ENCODE data around the gene ZFYVE28. TPM values are rescaled to one million over a fixed set of nuclear protein-coding genes. Genes with fewer than 3 reads are reported as not detected.
A peak's percentile ranks its signal among the peaks of the same experiment; 100 is the strongest.

The ZFYVE28 gene
- total and polyA plus RNA-seq, 5 donors from 2014 or later = 8.5 to 86.4 (median 17.6) TPM

- Mint-ChIP-seq H3K4me1 (peaks cover 17 to 64% (median 35%) of the 10 kb centered on the region in 4 donors), H3K9me3 (no peaks in the 10 kb centered on the region), H3K36me3 (no peaks in the 10 kb centered on the region), H3K27me3 (no peaks in the 10 kb centered on the region), H3K4me3 (no peak overlapping the region), H3K27ac (peak overlapping the region in 2 of 3 donors; percentile 80 to 84)
- H3K36me3 ChIP-seq (ENCODE audit: control insufficient read depth, insufficient read depth, low read length) = peaks cover 2% of the 10 kb centered on the region
- no peaks in the 10 kb centered on the region for H3K27me3 ChIP-seq (ENCODE audit: control insufficient read depth, insufficient read depth, low read length)
- H3K4me1 ChIP-seq (ENCODE audit: control insufficient read depth, insufficient read depth, low read length, poor library complexity, severe bottlenecking) = peaks cover 51% of the 10 kb centered on the region
- no peak overlapping the region for H3K27ac ChIP-seq (ENCODE audit: insufficient read depth, low read length, poor library complexity, severe bottlenecking)
- H3K4me3 ChIP-seq (ENCODE audit: low read depth, low read length) = no peak overlapping the region
- DNase-seq (no peak), ATAC-seq (ENCODE audit: low read depth in 2 of 2) (no peak)
- H3K9me3 ChIP-seq (ENCODE audit: control insufficient read depth in 2 of 2, low read length in 2 of 2) = no peaks in the 10 kb centered on the region
Observed at GRCh38 chr4:2407991-2408342, 10.5 kb downstream of the ZFYVE28 start.

- no peak overlapping the region for H3K27ac ChIP-seq (ENCODE audit: insufficient read depth, low read length, poor library complexity, severe bottlenecking)
- H3K4me3 ChIP-seq (ENCODE audit: low read depth, low read length) = no peak overlapping the region
- H3K4me1 Mint-ChIP-seq = peaks cover 13 to 64% (median 36%) of the 10 kb centered on the region in 4 donors
- H3K27ac Mint-ChIP-seq = peak overlapping the region in 2 of 3 donors; percentile 54 to 99
- DNase-seq = no peak
- H3K36me3 ChIP-seq (ENCODE audit: control insufficient read depth, insufficient read depth, low read length) = peaks cover 2% of the 10 kb centered on the region
- peaks cover 51% of the 10 kb centered on the region for H3K4me1 ChIP-seq (ENCODE audit: control insufficient read depth, insufficient read depth, low read length, poor library complexity, severe bottlenecking)
- H3K36me3 Mint-ChIP-seq = no peaks in the 10 kb centered on the region
- no peaks in the 10 kb centered on the region for H3K9me3 ChIP-seq (ENCODE audit: control insufficient read depth in 2 of 2, low read length in 2 of 2)
- no peaks in the 10 kb centered on the region for H3K27me3 Mint-ChIP-seq
- peak overlapping the region in 1 of 4 donors; percentile 81 for H3K4me3 Mint-ChIP-seq
- H3K9me3 Mint-ChIP-seq = no peaks in the 10 kb centered on the region
- no peaks in the 10 kb centered on the region for H3K27me3 ChIP-seq (ENCODE audit: control insufficient read depth, insufficient read depth, low read length)
- no peak for ATAC-seq (ENCODE audit: low read depth in 2 of 2)
Observed at GRCh38 chr4:2406920-2407319, 11.5 kb downstream of the ZFYVE28 start.

- H3K27ac Mint-ChIP-seq = peak overlapping the region in 2 of 3 donors; percentile 54 to 99
- H3K4me1 ChIP-seq (ENCODE audit: control insufficient read depth, insufficient read depth, low read length, poor library complexity, severe bottlenecking) = peaks cover 51% of the 10 kb centered on the region
- H3K9me3 ChIP-seq (ENCODE audit: control insufficient read depth in 2 of 2, low read length in 2 of 2) = no peaks in the 10 kb centered on the region
- no peak overlapping the region for H3K27ac ChIP-seq (ENCODE audit: insufficient read depth, low read length, poor library complexity, severe bottlenecking)
- ATAC-seq (ENCODE audit: low read depth in 2 of 2) = no peak
- peaks cover 13 to 64% (median 35%) of the 10 kb centered on the region in 4 donors for H3K4me1 Mint-ChIP-seq
- no peaks in the 10 kb centered on the region for H3K9me3 Mint-ChIP-seq
- no peaks in the 10 kb centered on the region for H3K27me3 Mint-ChIP-seq
- no peak overlapping the region for H3K4me3 ChIP-seq (ENCODE audit: low read depth, low read length)
- peaks cover 2% of the 10 kb centered on the region for H3K36me3 ChIP-seq (ENCODE audit: control insufficient read depth, insufficient read depth, low read length)
- no peaks in the 10 kb centered on the region for H3K36me3 Mint-ChIP-seq
- DNase-seq = no peak
- H3K27me3 ChIP-seq (ENCODE audit: control insufficient read depth, insufficient read depth, low read length) = no peaks in the 10 kb centered on the region
- peak overlapping the region in 2 of 4 donors; percentile 58 to 81 for H3K4me3 Mint-ChIP-seq
Observed at GRCh38 chr4:2406406-2406805, 12.0 kb downstream of the ZFYVE28 start.

- ATAC-seq (ENCODE audit: low read depth in 2 of 2) (no peak), DNase-seq (no peak)
- Histone ChIP-seq H3K9me3 (ENCODE audit: control insufficient read depth in 2 of 2, low read length in 2 of 2) (no peaks in the 10 kb centered on the region), H3K27me3 (ENCODE audit: control insufficient read depth, insufficient read depth, low read length) (no peaks in the 10 kb centered on the region), H3K4me1 (ENCODE audit: control insufficient read depth, insufficient read depth, low read length, poor library complexity, severe bottlenecking) (peaks cover 27% of the 10 kb centered on the region), H3K4me3 (ENCODE audit: low read depth, low read length) (peak overlapping the region; percentile 37), H3K36me3 (ENCODE audit: control insufficient read depth, insufficient read depth, low read length) (peaks cover 2% of the 10 kb centered on the region), H3K27ac (ENCODE audit: insufficient read depth, low read length, poor library complexity, severe bottlenecking) (no peak overlapping the region)
- H3K27me3 Mint-ChIP-seq = no peaks in the 10 kb centered on the region
- H3K4me3 Mint-ChIP-seq = peak overlapping the region in 3 of 4 donors; percentile 80 to 94 (median 80)
- peak overlapping the region in 1 of 3 donors; percentile 82 for H3K27ac Mint-ChIP-seq
- H3K9me3 Mint-ChIP-seq = peaks cover 0 to 2% (median 0%) of the 10 kb centered on the region in 7 donors
- peaks cover 17 to 60% (median 31%) of the 10 kb centered on the region in 4 donors for H3K4me1 Mint-ChIP-seq
- no peaks in the 10 kb centered on the region for H3K36me3 Mint-ChIP-seq
Observed at GRCh38 chr4:2402941-2403340, 15.5 kb downstream of the ZFYVE28 start.

- H3K4me1 Mint-ChIP-seq = peaks cover 17 to 60% (median 30%) of the 10 kb centered on the region in 4 donors
- H3K9me3 Mint-ChIP-seq = peaks cover 0 to 2% (median 0%) of the 10 kb centered on the region in 7 donors
- H3K36me3 Mint-ChIP-seq = no peaks in the 10 kb centered on the region
- Histone ChIP-seq H3K9me3 (ENCODE audit: control insufficient read depth in 2 of 2, low read length in 2 of 2) (no peaks in the 10 kb centered on the region), H3K36me3 (ENCODE audit: control insufficient read depth, insufficient read depth, low read length) (peaks cover 2% of the 10 kb centered on the region), H3K4me1 (ENCODE audit: control insufficient read depth, insufficient read depth, low read length, poor library complexity, severe bottlenecking) (peaks cover 27% of the 10 kb centered on the region), H3K27ac (ENCODE audit: insufficient read depth, low read length, poor library complexity, severe bottlenecking) (no peak overlapping the region), H3K27me3 (ENCODE audit: control insufficient read depth, insufficient read depth, low read length) (no peaks in the 10 kb centered on the region), H3K4me3 (ENCODE audit: low read depth, low read length) (peak overlapping the region; percentile 37)
- peak overlapping the region; percentile 74 to 94 (median 80) for H3K4me3 Mint-ChIP-seq
- H3K27ac Mint-ChIP-seq = peak overlapping the region in 2 of 3 donors; percentile 59 to 82
- DNase-seq (peak; percentile 16 to 44 (median 19)), ATAC-seq (ENCODE audit: low read depth in 2 of 2) (peak; percentile 52)
- no peaks in the 10 kb centered on the region for H3K27me3 Mint-ChIP-seq
Observed at GRCh38 chr4:2402048-2402842, 16.2 kb downstream of the ZFYVE28 start.

GRCh38 chr4:2401610-2401983, 16.8 kb downstream of the ZFYVE28 start:
- DNase-seq = no peak
- Mint-ChIP-seq H3K27ac (peak overlapping the region in 2 of 3 donors; percentile 59 to 82), H3K4me3 (peak overlapping the region in 2 of 4 donors; percentile 80), H3K27me3 (no peaks in the 10 kb centered on the region), H3K36me3 (no peaks in the 10 kb centered on the region), H3K4me1 (peaks cover 14 to 54% (median 27%) of the 10 kb centered on the region in 4 donors), H3K9me3 (peaks cover 0 to 2% (median 0%) of the 10 kb centered on the region in 7 donors)
- no peak overlapping the region for H3K4me3 ChIP-seq (ENCODE audit: low read depth, low read length)
- no peak for ATAC-seq (ENCODE audit: low read depth in 2 of 2)
- no peaks in the 10 kb centered on the region for H3K27me3 ChIP-seq (ENCODE audit: control insufficient read depth, insufficient read depth, low read length)
- peaks cover 2% of the 10 kb centered on the region for H3K36me3 ChIP-seq (ENCODE audit: control insufficient read depth, insufficient read depth, low read length)
- H3K9me3 ChIP-seq (ENCODE audit: control insufficient read depth in 2 of 2, low read length in 2 of 2) = no peaks in the 10 kb centered on the region
- H3K27ac ChIP-seq (ENCODE audit: insufficient read depth, low read length, poor library complexity, severe bottlenecking) = no peak overlapping the region
- peaks cover 27% of the 10 kb centered on the region for H3K4me1 ChIP-seq (ENCODE audit: control insufficient read depth, insufficient read depth, low read length, poor library complexity, severe bottlenecking)

- Mint-ChIP-seq H3K9me3 (peaks cover 0 to 2% (median 0%) of the 10 kb centered on the region in 7 donors), H3K27ac (no peak overlapping the region), H3K4me1 (peaks cover 13 to 52% (median 27%) of the 10 kb centered on the region in 4 donors), H3K27me3 (no peaks in the 10 kb centered on the region), H3K4me3 (peak overlapping the region in 3 of 4 donors; percentile 3 to 66 (median 25)), H3K36me3 (no peaks in the 10 kb centered on the region)
- peaks cover 27% of the 10 kb centered on the region for H3K4me1 ChIP-seq (ENCODE audit: control insufficient read depth, insufficient read depth, low read length, poor library complexity, severe bottlenecking)
- no peaks in the 10 kb centered on the region for H3K9me3 ChIP-seq (ENCODE audit: control insufficient read depth in 2 of 2, low read length in 2 of 2)
- H3K27ac ChIP-seq (ENCODE audit: insufficient read depth, low read length, poor library complexity, severe bottlenecking) = no peak overlapping the region
- no peaks in the 10 kb centered on the region for H3K27me3 ChIP-seq (ENCODE audit: control insufficient read depth, insufficient read depth, low read length)
- DNase-seq (peak in 1 of 3 donors; percentile 51), ATAC-seq (ENCODE audit: low read depth in 2 of 2) (peak in 1 of 2 donors; percentile 22)
- H3K4me3 ChIP-seq (ENCODE audit: low read depth, low read length) = no peak overlapping the region
- H3K36me3 ChIP-seq (ENCODE audit: control insufficient read depth, insufficient read depth, low read length) = peaks cover 2% of the 10 kb centered on the region
Observed at GRCh38 chr4:2400841-2401609, 17.4 kb downstream of the ZFYVE28 start.

Data from CD4-positive, CD25-positive, alpha-beta regulatory T cell (primary cell).